Measurements from ENCODE around the gene LRRC72.

- TF ChIP-seq CTCF (IDR thresholded peaks at IDR 0.05): no peak
- no peak for TF ChIP-seq POLR2AphosphoS5 (IDR thresholded peaks at IDR 0.05)
- no peak for TF ChIP-seq POLR2A (IDR thresholded peaks at IDR 0.05)
Observed at GRCh38 chr7:16511314-16511713, 15.3 kb upstream of the LRRC72 start.
